GM13977 (cell line): Measurements from ENCODE around the gene PLA2G5.
"Not testable (repeated sequence)": the region's sequence is repeated elsewhere in the genome, so short reads cannot be mapped to it uniquely, and the experiment has no call there.

Experiments used
- DNase-seq: peaks from one replicate; pipeline ENCODE4 v3.0.0; 2012; ENCODE audit warnings: low spot score
- CTCF ChIP-seq: IDR thresholded peaks from 2 replicates; pipeline ENCODE4 v1.5.1; 2012; ENCODE audit warnings: mild to moderate bottlenecking, control low read depth; ENCODE audit not compliant: insufficient read depth; ENCODE audit errors: extremely low read depth, missing control alignments
- in situ Hi-C: fragments of 300-500 bp; cut with MboI; formaldehyde crosslinking; loops from one replicate; pipeline ENCODE4 v1.12.0; 2022; ENCODE audit warnings: low sequenced_read_pairs, low pct_unique_long_range_greater_than_20kb, mixed read lengths, inconsistent platforms; ENCODE audit not compliant: unreplicated experiment

The PLA2G5 gene

GRCh38 chr1:20126806-20127440, 56.9 kb downstream of the PLA2G5 start:
- in situ Hi-C loops = loop anchor here (25.0 kb wide), 1 partner anchor 215 kb away; the partner anchor contains the start of gene PLA2G2E
- no peak for DNase-seq
- TF ChIP-seq CTCF = no peak

- not testable (repeated sequence) for DNase-seq
- in situ Hi-C loops = loop anchor here (25.0 kb wide), 1 partner anchor 218 kb away; the partner anchor contains the start of gene PLA2G2E
Measured at GRCh38 chr1:20130518-20130917, 60.5 kb downstream of the PLA2G5 start.

- no peak for DNase-seq
- in situ Hi-C loops = loop anchor here (25.0 kb wide), 1 partner anchor 223 kb away; the partner anchor contains the start of gene PLA2G2E
- TF ChIP-seq CTCF = no peak
Measured at GRCh38 chr1:20134995-20135394, 65.0 kb downstream of the PLA2G5 start.

GRCh38 chr1:20136249-20136648, 66.3 kb downstream of the PLA2G5 start:
- TF ChIP-seq CTCF = no peak
- DNase-seq = no peak
- in situ Hi-C loops = loop anchor here (25.0 kb wide), 1 partner anchor 224 kb away; the partner anchor contains the start of gene PLA2G2E

GRCh38 chr1:20137055-20137454, 67.1 kb downstream of the PLA2G5 start:
- DNase-seq = no peak
- in situ Hi-C loops = loop anchor here (25.0 kb wide), 1 partner anchor 225 kb away; the partner anchor contains the start of gene PLA2G2E
- TF ChIP-seq CTCF = no peak

- no peak for DNase-seq
- in situ Hi-C loops = loop anchor here (25.0 kb wide), 1 partner anchor 225 kb away; the partner anchor contains the start of gene PLA2G2E
- no peak for TF ChIP-seq CTCF
Measured at GRCh38 chr1:20137604-20138003, 67.6 kb downstream of the PLA2G5 start.

- no peak for TF ChIP-seq CTCF
- DNase-seq = no peak
- in situ Hi-C loops = loop anchor here (25.0 kb wide), 1 partner anchor 226 kb away; the partner anchor contains the start of gene PLA2G2E
Measured at GRCh38 chr1:20138346-20138745, 68.4 kb downstream of the PLA2G5 start.
